ENCODE data around the gene CEBPA.

GRCh38 chr19:33273881-33274662 is 28.3 kb downstream of the CEBPA start:
- TF ChIP-seq CTCF (conservative IDR thresholded peaks at IDR 0.05 in 1 of 2, IDR thresholded peaks at IDR 0.05 in 1 of 2; ENCODE audit: low read depth in 1 of 2, low read length in 2 of 2) (no peak), EZH2 (IDR thresholded peaks at IDR 0.05; ENCODE audit: low read length, missing control alignments) (no peak)

All from fibroblast of lung (primary cell).